CD8-positive, alpha-beta memory T cell (primary cell): Measurements from ENCODE around the gene TCF12. TPM values are rescaled to one million over a fixed set of nuclear protein-coding genes. Genes with fewer than 3 reads are reported as not detected.
A peak's percentile ranks its signal among the peaks of the same experiment; 100 is the strongest.

Source experiments
- CTCF ChIA-PET: fragments of 350-600 bp; sonication (Branson Sonifier 250); formaldehyde crosslinking; loops from one replicate; lab custom pipeline; 2021; ENCODE audit warnings: antibody characterized with exemption; lab: Charles Lee
- POLR2A ChIA-PET: fragments of 350-600 bp; sonication (Branson Sonifier 250); formaldehyde crosslinking; loops from one replicate; lab custom pipeline; 2021; ENCODE audit warnings: antibody characterized with exemption; lab: Charles Lee
- DNase-seq, 5 donors: peaks; one replicate each; pipeline versions ENCODE4 v3.0.0 to v3.0.0-alpha.2; 2020 to 2022; ENCODE audit warnings: mixed read lengths in 1 of 5
- H3K27ac ChIP-seq: one replicate; pipeline ENCODE4 v1.7.0; 2013; ENCODE audit warnings: low read depth, mild to moderate bottlenecking, low read length, moderate library complexity
- H3K27me3 ChIP-seq: 2 replicates; pipeline ENCODE4 v1.7.0; 2013; ENCODE audit warnings: low read length, mild to moderate bottlenecking; ENCODE audit not compliant: insufficient read depth, poor library complexity, severe bottlenecking
- H3K36me3 ChIP-seq: 2 replicates; pipeline ENCODE4 v1.7.0; 2013; ENCODE audit warnings: mild to moderate bottlenecking, low read length, moderate library complexity; ENCODE audit not compliant: insufficient read depth
- H3K4me1 ChIP-seq: 2 replicates; pipeline ENCODE4 v1.7.0; 2013; ENCODE audit warnings: mild to moderate bottlenecking, low read length, moderate library complexity; ENCODE audit not compliant: insufficient read depth
- H3K4me3 ChIP-seq: 2 replicates; pipeline ENCODE4 v1.7.0; 2013; ENCODE audit warnings: mild to moderate bottlenecking, low read length
- H3K9me3 ChIP-seq: 2 replicates; pipeline ENCODE4 v1.7.0; 2013; ENCODE audit warnings: mild to moderate bottlenecking, low read length
- H3K27ac Mint-ChIP-seq, 8 donors: one replicate each; pipeline ENCODE4 v1.8.0; 2020 to 2021; ENCODE audit warnings: mixed read lengths in 8 of 8, mild to moderate bottlenecking in 6 of 8, inconsistent platforms in 3 of 8, moderate library complexity in 3 of 8
- H3K27me3 Mint-ChIP-seq, 2 donors: one replicate each; pipeline ENCODE4 v1.8.0; 2020 to 2021; ENCODE audit warnings: mixed read lengths in 2 of 2, mild to moderate bottlenecking in 1 of 2, moderate library complexity in 1 of 2
- H3K36me3 Mint-ChIP-seq, 3 donors: one replicate each; pipeline ENCODE4 v1.8.0; 2020 to 2021; ENCODE audit warnings: mixed read lengths in 3 of 3, inconsistent platforms in 1 of 3, mild to moderate bottlenecking in 1 of 3
- H3K4me1 Mint-ChIP-seq, 3 donors: one replicate each; pipeline ENCODE4 v1.8.0; 2020 to 2021; ENCODE audit warnings: mixed read lengths in 3 of 3, inconsistent platforms in 1 of 3, mild to moderate bottlenecking in 1 of 3
- H3K4me3 Mint-ChIP-seq, 7 donors: one replicate each; pipeline ENCODE4 v1.8.0; 2020 to 2021; ENCODE audit warnings: mixed read lengths in 7 of 7, mild to moderate bottlenecking in 6 of 7, moderate library complexity in 4 of 7, inconsistent platforms in 2 of 7
- H3K9me3 Mint-ChIP-seq, 5 donors: one replicate each; pipeline ENCODE4 v1.8.0; 2020 to 2022; ENCODE audit warnings: mixed read lengths in 5 of 5, mild to moderate bottlenecking in 3 of 5, moderate library complexity in 2 of 5, inconsistent platforms in 1 of 5
- polyA plus RNA-seq: library from polyadenylated mRNA; unstranded; fragments of 300-500 nt; fragmentation: Illumina TruSeq; gene quantifications from one replicate; pipeline ENCODE4 v1.2.3, GENCODE V29; 2021
- total RNA-seq, 2 experiments: library from RNA; stranded (reverse); gene quantifications; one replicate each; pipeline ENCODE4 v1.2.3, GENCODE V29; 2021

TCF12 gene
- total and polyA plus RNA-seq, 3 experiments from 2014 or later: 54.3 to 79.2 (median 69.9) TPM

GRCh38 chr15:56893364-56893678 is 25.1 kb upstream of the TCF12 start:
- peaks cover 2% of the 10 kb centered on the region for H3K4me1 ChIP-seq
- H3K27me3 ChIP-seq: no peaks in the 10 kb centered on the region
- no peak overlapping the region for H3K27ac Mint-ChIP-seq
- no peak overlapping the region for H3K4me3 Mint-ChIP-seq
- peaks cover 7 to 9% (median 8%) of the 10 kb centered on the region in 3 donors for H3K4me1 Mint-ChIP-seq
- CTCF ChIA-PET: interaction anchor here (1.7 kb wide), 1 partner anchor 26 kb away, joined by 5 read pairs; the partner anchor contains the start of gene TCF12
- H3K9me3 Mint-ChIP-seq: no peaks in the 10 kb centered on the region
- no peak overlapping the region for H3K4me3 ChIP-seq
- H3K27ac ChIP-seq: no peak overlapping the region
- H3K36me3 Mint-ChIP-seq: peaks cover 0 to 4% (median 2%) of the 10 kb centered on the region in 3 donors
- no peaks in the 10 kb centered on the region for H3K27me3 Mint-ChIP-seq
- POLR2A ChIA-PET: interaction anchor here (1.1 kb wide), 1 partner anchor 25 kb away, joined by 4 read pairs; the partner anchor contains the start of gene TCF12
- H3K36me3 ChIP-seq: no peaks in the 10 kb centered on the region
- no peak for DNase-seq
- no peaks in the 10 kb centered on the region for H3K9me3 ChIP-seq

GRCh38 chr15:56894601-56895000 is 23.8 kb upstream of the TCF12 start:
- H3K27me3 Mint-ChIP-seq: no peaks in the 10 kb centered on the region
- no peaks in the 10 kb centered on the region for H3K4me1 Mint-ChIP-seq

GRCh38 chr15:56901931-56902330 is 16.5 kb upstream of the TCF12 start:
- H3K4me3 ChIP-seq: no peak overlapping the region
- Mint-ChIP-seq H3K4me3 (no peak overlapping the region), H3K27ac (no peak overlapping the region), H3K9me3 (peaks cover 0 to 7% (median 0%) of the 10 kb centered on the region in 5 donors), H3K4me1 (peaks cover 4 to 10% (median 9%) of the 10 kb centered on the region in 3 donors), H3K36me3 (peaks cover 0 to 11% (median 2%) of the 10 kb centered on the region in 3 donors), H3K27me3 (no peaks in the 10 kb centered on the region)
- no peaks in the 10 kb centered on the region for H3K9me3 ChIP-seq
- H3K4me1 ChIP-seq: peaks cover 4% of the 10 kb centered on the region
- CTCF ChIA-PET: no interaction called here
- no peak overlapping the region for H3K27ac ChIP-seq
- H3K36me3 ChIP-seq: no peaks in the 10 kb centered on the region
- POLR2A ChIA-PET: interaction anchor here (0.6 kb wide), 1 partner anchor 139 kb away, joined by 4 read pairs; no protein-coding TSS in a partner anchor
- H3K27me3 ChIP-seq: no peaks in the 10 kb centered on the region
- no peak for DNase-seq

More at GRCh38 chr15:56894601-56895000, 23.8 kb upstream of the TCF12 start:
- no peaks in the 10 kb centered on the region for H3K9me3 ChIP-seq
- no peak overlapping the region for H3K4me3 ChIP-seq
- H3K27me3 ChIP-seq: no peaks in the 10 kb centered on the region
- no peaks in the 10 kb centered on the region for H3K9me3 Mint-ChIP-seq
- no peaks in the 10 kb centered on the region for H3K4me1 ChIP-seq
- POLR2A ChIA-PET: no interaction called here
- H3K36me3 ChIP-seq: no peaks in the 10 kb centered on the region
- CTCF ChIA-PET: no interaction called here
- peaks cover 0 to 4% (median 2%) of the 10 kb centered on the region in 3 donors for H3K36me3 Mint-ChIP-seq
- H3K27ac Mint-ChIP-seq: no peak overlapping the region
- DNase-seq: no peak
- no peak overlapping the region for H3K4me3 Mint-ChIP-seq
- no peak overlapping the region for H3K27ac ChIP-seq

GRCh38 chr15:56906766-56907165 is 11.7 kb upstream of the TCF12 start:
- Mint-ChIP-seq H3K4me3 (peak overlapping the region; percentile 63 to 87 (median 74)), H3K27ac (peak overlapping the region in 6 of 8 donors; percentile 38 to 95 (median 60)), H3K9me3 (peaks cover 0 to 7% (median 0%) of the 10 kb centered on the region in 5 donors), H3K27me3 (no peaks in the 10 kb centered on the region), H3K4me1 (peaks cover 7 to 21% (median 20%) of the 10 kb centered on the region in 3 donors), H3K36me3 (peaks cover 0 to 8% (median 0%) of the 10 kb centered on the region in 3 donors)
- Histone ChIP-seq H3K27ac (no peak overlapping the region), H3K36me3 (no peaks in the 10 kb centered on the region), H3K4me1 (peaks cover 7% of the 10 kb centered on the region), H3K4me3 (peak overlapping the region; percentile 2), H3K9me3 (no peaks in the 10 kb centered on the region), H3K27me3 (no peaks in the 10 kb centered on the region)
- no peak for DNase-seq
- ChIA-PET POLR2A (interaction anchor here (2.8 kb wide), 1 partner anchor 12 kb away, joined by 9 read pairs; the partner anchor contains the start of gene TCF12), CTCF (no interaction called here)

GRCh38 chr15:56910801-56911200 is 7.6 kb upstream of the TCF12 start:
- peaks cover 7% of the 10 kb centered on the region for H3K4me1 ChIP-seq
- no peak overlapping the region for H3K27ac ChIP-seq
- H3K27me3 ChIP-seq: no peaks in the 10 kb centered on the region
- Mint-ChIP-seq H3K4me3 (no peak overlapping the region), H3K9me3 (no peaks in the 10 kb centered on the region), H3K36me3 (no peaks in the 10 kb centered on the region), H3K27me3 (no peaks in the 10 kb centered on the region), H3K4me1 (peaks cover 7 to 26% (median 18%) of the 10 kb centered on the region in 3 donors), H3K27ac (no peak overlapping the region)
- CTCF ChIA-PET: interaction anchor here (0.6 to 1.3 kb wide), 2 partner anchors 11 to 97 kb away, joined by 3 to 4 read pairs; no protein-coding TSS in a partner anchor
- no peaks in the 10 kb centered on the region for H3K9me3 ChIP-seq
- POLR2A ChIA-PET: interaction anchor here (0.8 kb wide), 1 partner anchor 23 kb away, joined by 3 read pairs; no protein-coding TSS in a partner anchor
- DNase-seq: no peak
- no peaks in the 10 kb centered on the region for H3K36me3 ChIP-seq
- no peak overlapping the region for H3K4me3 ChIP-seq

- no peak for DNase-seq
- H3K36me3 ChIP-seq: no peaks in the 10 kb centered on the region
- H3K4me3 ChIP-seq: no peak overlapping the region
- Mint-ChIP-seq H3K9me3 (no peaks in the 10 kb centered on the region), H3K27ac (no peak overlapping the region), H3K36me3 (peaks cover 0 to under 1% (median 0%) of the 10 kb centered on the region in 3 donors), H3K4me3 (no peak overlapping the region), H3K27me3 (no peaks in the 10 kb centered on the region), H3K4me1 (peaks cover 17 to 31% (median 17%) of the 10 kb centered on the region in 3 donors)
- H3K27ac ChIP-seq: no peak overlapping the region
- H3K27me3 ChIP-seq: no peaks in the 10 kb centered on the region
- ChIA-PET CTCF (no interaction called here), POLR2A (no interaction called here)
- no peaks in the 10 kb centered on the region for H3K9me3 ChIP-seq
- peaks cover 12% of the 10 kb centered on the region for H3K4me1 ChIP-seq
Observed at GRCh38 chr15:56913241-56913640, 5.2 kb upstream of the TCF12 start.

GRCh38 chr15:56913670-56914069 is 4.8 kb upstream of the TCF12 start:
- no peaks in the 10 kb centered on the region for H3K27me3 Mint-ChIP-seq
- H3K27me3 ChIP-seq: no peaks in the 10 kb centered on the region
- H3K4me1 Mint-ChIP-seq: peaks cover 17 to 31% (median 17%) of the 10 kb centered on the region in 3 donors
- no peak overlapping the region for H3K27ac ChIP-seq
- no peak for DNase-seq
- no peaks in the 10 kb centered on the region for H3K9me3 ChIP-seq
- ChIA-PET CTCF (no interaction called here), POLR2A (no interaction called here)
- H3K36me3 Mint-ChIP-seq: peaks cover 0 to 1% (median 0%) of the 10 kb centered on the region in 3 donors
- H3K4me3 ChIP-seq: no peak overlapping the region
- H3K4me3 Mint-ChIP-seq: peak overlapping the region in 1 of 7 donors; percentile 9
- H3K27ac Mint-ChIP-seq: no peak overlapping the region
- H3K4me1 ChIP-seq: peaks cover 12% of the 10 kb centered on the region
- H3K9me3 Mint-ChIP-seq: no peaks in the 10 kb centered on the region
- no peaks in the 10 kb centered on the region for H3K36me3 ChIP-seq

- no peak for DNase-seq
- no peaks in the 10 kb centered on the region for H3K9me3 Mint-ChIP-seq
- peaks cover 0 to 9% (median 0%) of the 10 kb centered on the region in 3 donors for H3K36me3 Mint-ChIP-seq
- Histone ChIP-seq H3K36me3 (no peaks in the 10 kb centered on the region), H3K4me1 (peaks cover 19% of the 10 kb centered on the region), H3K27ac (no peak overlapping the region), H3K9me3 (no peaks in the 10 kb centered on the region), H3K27me3 (no peaks in the 10 kb centered on the region), H3K4me3 (no peak overlapping the region)
- H3K27me3 Mint-ChIP-seq: no peaks in the 10 kb centered on the region
- H3K27ac Mint-ChIP-seq: peak overlapping the region in 1 of 8 donors; percentile 85
- POLR2A ChIA-PET: interaction anchor here (0.8 kb wide), 1 partner anchor 28 kb away, joined by 4 read pairs; no protein-coding TSS in a partner anchor
- CTCF ChIA-PET: no interaction called here
- H3K4me1 Mint-ChIP-seq: peaks cover 30 to 42% (median 30%) of the 10 kb centered on the region in 3 donors
- peak overlapping the region in 3 of 7 donors; percentile 41 to 88 (median 82) for H3K4me3 Mint-ChIP-seq
Observed at GRCh38 chr15:56915888-56916287, 2.6 kb upstream of the TCF12 start.
